Neutrophil (primary cell): Measurements from ENCODE around the gene IRF2BP2.

ENCODE experiments used
- H3K27ac ChIP-seq: fragments of 200-600 bp; sonication (generic); 2 replicates; pipeline ENCODE4 v1.5.1; 2016; ENCODE audit warnings: mild to moderate bottlenecking, moderate library complexity
- H3K27me3 ChIP-seq: fragments of 200-600 bp; sonication (generic); 2 replicates; pipeline ENCODE4 v1.6.0; 2016; ENCODE audit warnings: mild to moderate bottlenecking
- H3K36me3 ChIP-seq: fragments of 200-600 bp; sonication (generic); 2 replicates; pipeline ENCODE4 v1.5.1; 2017
- H3K4me1 ChIP-seq, 2 experiments: fragments of 200-600 bp in 1 of 2; sonication (generic) in 1 of 2; 1 replicate in 1 of 2; 2 replicates in 1 of 2; pipeline versions ENCODE4 v1.5.1 to v1.6.1; 2013 to 2016; ENCODE audit warnings: low read depth in 1 of 2, low read length in 1 of 2, mild to moderate bottlenecking in 1 of 2, moderate library complexity in 1 of 2; ENCODE audit not compliant: control insufficient read depth in 1 of 2, insufficient read depth in 1 of 2
- H3K4me3 ChIP-seq, 2 experiments: fragments of 200-600 bp in 1 of 2; sonication (generic) in 1 of 2; 1 replicate in 1 of 2; 2 replicates in 1 of 2; pipeline ENCODE4 v1.5.1; 2013 to 2016; ENCODE audit warnings: low read depth in 1 of 2, low read length in 1 of 2, mild to moderate bottlenecking in 1 of 2, moderate library complexity in 1 of 2
- H3K9me3 ChIP-seq: fragments of 200-600 bp; sonication (generic); 2 replicates; pipeline ENCODE4 v1.5.1; 2016
- TF ChIP-seq, protein P1 (sequence below): fragments of 200-600 bp; sonication (generic); IDR thresholded peaks from 2 replicates; pipeline ENCODE4 v1.5.1; 2016; ENCODE audit warnings: antibody characterized with exemption

IRF2BP2 gene

DNA sequence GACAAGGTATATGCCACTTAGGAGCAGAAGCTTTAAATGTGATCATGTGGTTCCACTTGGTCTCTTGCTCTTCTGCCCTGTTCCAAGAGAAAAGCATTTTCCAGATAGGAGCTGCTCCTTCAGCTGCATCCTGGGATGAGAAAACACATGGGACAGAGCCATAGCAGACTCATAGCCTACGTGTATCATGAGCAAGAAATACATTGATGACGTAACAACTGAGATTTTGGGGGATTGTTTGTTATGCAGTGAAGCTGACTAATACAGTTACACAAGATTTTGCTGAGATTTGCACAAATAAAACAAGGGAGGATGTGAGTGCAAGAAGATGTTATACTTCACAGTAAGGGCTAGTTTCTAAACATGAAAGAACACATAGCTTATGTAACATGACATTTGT is 36.0 kb upstream of the IRF2BP2 start:
- Histone ChIP-seq H3K9me3 (no peaks in the 10 kb centered on the region), H3K27ac (peak overlapping the region; percentile 75), H3K4me3 (peak overlapping the region in 1 of 2 experiments; percentile 26), H3K36me3 (no peaks in the 10 kb centered on the region), H3K27me3 (no peaks in the 10 kb centered on the region), H3K4me1 (peaks cover 16 to 23% of the 10 kb centered on the region in 2 experiments)
- TF ChIP-seq, protein P1, sequence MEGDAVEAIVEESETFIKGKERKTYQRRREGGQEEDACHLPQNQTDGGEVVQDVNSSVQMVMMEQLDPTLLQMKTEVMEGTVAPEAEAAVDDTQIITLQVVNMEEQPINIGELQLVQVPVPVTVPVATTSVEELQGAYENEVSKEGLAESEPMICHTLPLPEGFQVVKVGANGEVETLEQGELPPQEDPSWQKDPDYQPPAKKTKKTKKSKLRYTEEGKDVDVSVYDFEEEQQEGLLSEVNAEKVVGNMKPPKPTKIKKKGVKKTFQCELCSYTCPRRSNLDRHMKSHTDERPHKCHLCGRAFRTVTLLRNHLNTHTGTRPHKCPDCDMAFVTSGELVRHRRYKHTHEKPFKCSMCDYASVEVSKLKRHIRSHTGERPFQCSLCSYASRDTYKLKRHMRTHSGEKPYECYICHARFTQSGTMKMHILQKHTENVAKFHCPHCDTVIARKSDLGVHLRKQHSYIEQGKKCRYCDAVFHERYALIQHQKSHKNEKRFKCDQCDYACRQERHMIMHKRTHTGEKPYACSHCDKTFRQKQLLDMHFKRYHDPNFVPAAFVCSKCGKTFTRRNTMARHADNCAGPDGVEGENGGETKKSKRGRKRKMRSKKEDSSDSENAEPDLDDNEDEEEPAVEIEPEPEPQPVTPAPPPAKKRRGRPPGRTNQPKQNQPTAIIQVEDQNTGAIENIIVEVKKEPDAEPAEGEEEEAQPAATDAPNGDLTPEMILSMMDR = no peak

DNA sequence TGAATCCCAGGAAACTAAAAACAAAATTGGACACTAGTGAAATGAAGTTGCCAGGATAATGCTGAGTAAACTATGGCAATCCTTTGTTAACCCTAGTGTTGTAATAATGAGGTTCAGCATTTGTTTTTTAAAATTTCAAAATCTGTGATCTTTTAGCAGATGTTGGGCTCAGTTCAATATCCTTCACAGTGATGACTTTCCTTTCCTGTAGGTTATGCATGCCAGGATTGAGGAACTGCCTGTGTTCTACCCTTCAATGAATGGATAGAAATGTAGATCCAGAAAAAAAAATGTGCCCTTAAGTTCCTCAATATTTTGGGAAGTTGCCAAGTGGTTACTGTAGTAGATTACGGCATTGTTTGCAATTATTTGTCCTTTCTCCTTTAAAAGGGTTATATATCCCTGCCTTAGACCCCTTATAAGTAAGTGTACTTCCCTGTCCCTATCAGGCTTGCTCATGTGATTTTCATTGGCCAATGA is 35.5 kb upstream of the IRF2BP2 start:
- Histone ChIP-seq H3K9me3 (no peaks in the 10 kb centered on the region), H3K36me3 (no peaks in the 10 kb centered on the region), H3K4me3 (peak overlapping the region in 1 of 2 experiments; percentile 26), H3K27ac (peak overlapping the region; percentile 75), H3K27me3 (no peaks in the 10 kb centered on the region), H3K4me1 (peaks cover 16 to 23% of the 10 kb centered on the region in 2 experiments)
- TF ChIP-seq, protein P1 = no peak

DNA sequence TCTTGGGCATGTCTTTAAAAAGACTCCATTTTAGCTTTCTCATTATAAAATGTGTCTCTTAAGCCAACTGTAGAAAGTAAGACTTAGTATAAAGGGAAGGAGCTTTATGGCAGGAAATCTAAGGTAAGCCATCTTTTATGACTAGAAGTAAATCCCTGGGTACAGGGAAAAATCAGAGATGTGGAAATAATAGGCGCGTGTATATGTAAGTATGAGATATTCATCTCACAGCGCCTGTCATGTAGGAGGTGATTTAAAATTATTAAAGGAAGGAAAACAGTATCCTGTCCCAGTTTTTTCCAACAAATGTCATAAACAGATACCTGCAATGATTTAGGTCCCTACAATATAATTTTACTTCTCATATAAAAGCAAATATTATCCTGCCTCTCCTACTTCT is 35.0 kb upstream of the IRF2BP2 start:
- TF ChIP-seq, protein P1 = no peak
- H3K4me1 ChIP-seq = peaks cover 16 to 23% of the 10 kb centered on the region in 2 experiments
- H3K27me3 ChIP-seq = no peaks in the 10 kb centered on the region
- no peak overlapping the region for H3K4me3 ChIP-seq
- no peaks in the 10 kb centered on the region for H3K9me3 ChIP-seq
- no peaks in the 10 kb centered on the region for H3K36me3 ChIP-seq
- H3K27ac ChIP-seq = peak overlapping the region; percentile 75

DNA sequence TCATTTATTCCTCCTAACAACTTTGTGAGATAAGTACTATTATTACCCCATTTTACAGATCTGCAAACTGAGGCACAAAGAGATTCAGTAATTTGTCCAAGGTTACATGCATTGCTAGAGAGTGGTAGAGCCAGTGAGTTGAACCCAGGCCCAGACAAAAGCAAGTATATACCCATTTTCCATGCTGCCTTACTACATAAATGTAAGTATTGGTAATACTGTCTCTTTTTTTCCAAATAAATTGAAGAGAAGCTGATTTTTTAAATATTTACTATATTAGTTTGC is 33.8 kb upstream of the IRF2BP2 start:
- Histone ChIP-seq H3K36me3 (no peaks in the 10 kb centered on the region), H3K9me3 (no peaks in the 10 kb centered on the region), H3K27ac (no peak overlapping the region), H3K4me1 (peaks cover 16 to 23% of the 10 kb centered on the region in 2 experiments), H3K4me3 (no peak overlapping the region), H3K27me3 (no peaks in the 10 kb centered on the region)
- TF ChIP-seq, protein P1 = no peak

DNA sequence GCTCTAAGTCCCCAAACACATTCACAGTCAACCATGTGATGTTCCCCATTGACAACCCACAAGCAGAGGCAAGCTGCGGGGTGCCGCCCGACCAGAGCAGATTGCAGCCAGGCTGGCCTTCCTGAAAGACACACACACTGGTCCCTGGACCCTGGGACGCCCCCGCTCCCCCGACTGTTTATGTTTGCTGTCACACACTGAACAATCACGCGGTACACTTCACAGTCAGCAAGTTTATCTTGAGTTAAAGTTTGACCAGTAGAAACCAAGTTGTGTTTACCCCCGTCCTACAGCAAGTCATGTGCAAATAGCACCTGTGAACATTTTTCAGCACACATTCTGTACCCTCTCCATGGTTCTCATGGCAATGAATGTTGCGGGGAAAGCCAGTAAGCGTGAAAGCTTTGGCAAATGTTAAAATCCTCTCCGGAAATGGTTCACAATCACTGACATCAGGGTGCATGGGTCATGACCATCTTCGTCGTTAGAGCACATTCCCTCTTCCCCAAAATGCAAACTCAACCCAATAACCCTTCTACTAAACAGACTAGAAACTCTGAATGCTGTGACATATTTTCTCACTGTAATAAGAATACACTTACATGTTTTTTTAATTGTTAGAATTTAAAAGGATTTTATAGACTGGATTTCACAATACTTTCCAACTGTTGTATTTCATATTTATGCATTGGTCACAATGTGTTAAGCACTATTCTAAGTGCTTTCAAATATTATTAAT is 33.3 kb upstream of the IRF2BP2 start:
- peaks cover 16 to 23% of the 10 kb centered on the region in 2 experiments for H3K4me1 ChIP-seq
- no peak overlapping the region for H3K4me3 ChIP-seq
- H3K27ac ChIP-seq = no peak overlapping the region
- TF ChIP-seq, protein P1 = no peak
- H3K36me3 ChIP-seq = no peaks in the 10 kb centered on the region
- H3K27me3 ChIP-seq = no peaks in the 10 kb centered on the region
- H3K9me3 ChIP-seq = no peaks in the 10 kb centered on the region
